SK-MEL-5 (cell line): ENCODE results near the gene GOLGA2. TPM values are rescaled to one million over a fixed set of nuclear protein-coding genes. Genes with fewer than 3 reads are reported as not detected.

Experiments used
- DNase-seq: peaks from one replicate; pipeline ENCODE4 v3.0.0-alpha.2; 2016; ENCODE audit warnings: low read depth, low spot score
- in situ Hi-C: cut with HindIII; loops from 2 replicates; pipeline ENCODE4 v1.10.0; 2016; ENCODE audit warnings: low sequenced_read_pairs, high pct_unique_total_duplicates, low pct_unique_long_range_greater_than_20kb
- total RNA-seq: library from RNA; depleted of rRNA; stranded (reverse); fragments of >200 nt; shearing (Covaris generic); gene quantifications from 2 replicates; pipeline ENCODE4 v1.2.3, GENCODE V29; 2014

GOLGA2 gene
- total RNA-seq, 1 experiment from 2014 or later = 73.6 TPM

DNA sequence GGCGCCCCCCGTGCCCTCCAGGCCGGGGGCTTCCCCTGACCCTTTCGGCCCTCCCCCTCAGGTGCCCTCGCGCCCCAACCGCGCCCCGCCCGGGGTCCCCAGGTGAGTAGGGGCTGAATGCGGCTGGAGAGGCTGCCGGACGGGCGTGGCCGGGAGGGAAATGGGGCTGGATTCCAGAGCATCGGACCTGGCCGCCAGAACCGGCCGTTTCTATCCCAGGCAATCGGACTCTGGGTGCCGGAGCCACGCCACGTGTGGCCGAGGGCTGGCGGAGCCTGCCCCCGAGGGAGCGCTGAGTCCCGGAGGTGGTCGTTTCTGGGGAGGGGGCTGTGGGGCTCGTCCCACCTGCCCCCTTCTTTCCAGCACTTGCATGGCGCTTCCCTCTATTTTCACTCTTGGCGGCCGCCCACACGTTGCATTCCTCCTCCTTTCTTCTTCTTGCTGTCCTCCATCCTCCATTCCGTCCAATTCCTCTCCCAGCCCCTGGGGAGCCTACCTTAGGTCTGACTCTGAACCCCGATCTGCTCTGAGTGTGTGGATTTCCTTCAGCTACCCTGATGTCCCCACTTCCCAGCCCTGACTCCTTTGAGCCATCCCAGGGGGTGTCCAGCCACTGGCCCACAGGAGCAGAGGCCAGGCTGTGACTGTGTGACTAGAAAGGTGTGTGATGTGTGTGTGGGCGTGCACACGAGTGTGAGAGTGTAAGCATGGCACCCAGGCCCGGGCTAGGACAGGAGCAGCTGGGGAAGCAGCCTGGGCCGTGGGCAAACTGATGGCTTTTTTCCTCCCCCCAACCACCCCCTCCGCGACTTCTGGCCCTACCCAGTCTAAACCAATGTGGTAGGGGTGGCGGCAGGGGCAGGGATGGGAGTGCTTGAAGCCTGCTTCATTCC, 24.7 kb downstream of the GOLGA2 start:
- in situ Hi-C loops = no loop called here

DNA sequence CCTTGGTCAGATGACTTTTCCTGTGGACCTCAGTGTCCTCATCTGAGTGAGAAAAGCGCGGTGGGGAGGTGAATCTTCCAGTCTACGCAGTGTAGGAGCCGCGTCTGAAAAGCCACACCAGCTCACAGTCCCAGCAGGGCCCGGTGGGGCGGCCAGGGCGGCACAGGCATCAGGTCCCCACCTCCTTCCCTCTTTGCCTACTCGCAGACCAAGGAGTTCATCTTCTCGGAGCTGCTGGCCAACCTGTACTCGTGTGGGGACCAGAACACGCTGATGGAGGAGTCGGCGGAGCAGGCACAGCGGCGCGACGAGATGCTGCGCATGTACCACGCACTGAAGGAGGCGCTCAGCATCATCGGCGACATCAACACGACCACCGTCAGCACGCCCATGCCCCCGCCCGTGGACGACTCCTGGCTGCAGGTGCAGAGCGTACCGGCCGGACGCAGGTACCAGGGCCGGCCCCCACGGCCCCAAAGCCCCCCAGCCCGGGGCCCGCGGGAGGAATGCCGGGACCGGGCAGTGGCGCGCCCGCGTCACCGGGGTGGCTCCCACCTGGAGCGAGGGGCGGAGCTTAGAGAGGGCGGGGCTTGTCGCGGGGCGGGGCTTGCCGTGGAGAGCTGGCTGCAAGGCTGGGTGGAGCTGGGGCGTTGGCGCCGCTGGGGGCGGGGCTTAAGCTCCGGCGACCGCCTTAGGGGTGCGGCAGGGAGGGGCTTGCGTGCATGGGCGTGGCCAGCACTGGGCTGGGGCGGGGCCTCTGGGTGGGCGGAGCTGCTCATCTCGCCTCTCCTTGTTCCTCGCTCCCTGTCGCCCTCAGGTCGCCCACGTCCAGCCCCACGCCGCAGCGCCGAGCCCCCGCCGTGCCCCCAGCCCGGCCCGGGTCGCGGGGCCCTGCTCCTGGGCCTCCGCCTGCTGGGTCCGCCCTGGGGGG, 25.6 kb downstream of the GOLGA2 start:
- peak; percentile 65 for DNase-seq
- in situ Hi-C loops = no loop called here

More for the DNA sequence above, 24.7 kb downstream of the GOLGA2 start:
- no peak for DNase-seq

DNA sequence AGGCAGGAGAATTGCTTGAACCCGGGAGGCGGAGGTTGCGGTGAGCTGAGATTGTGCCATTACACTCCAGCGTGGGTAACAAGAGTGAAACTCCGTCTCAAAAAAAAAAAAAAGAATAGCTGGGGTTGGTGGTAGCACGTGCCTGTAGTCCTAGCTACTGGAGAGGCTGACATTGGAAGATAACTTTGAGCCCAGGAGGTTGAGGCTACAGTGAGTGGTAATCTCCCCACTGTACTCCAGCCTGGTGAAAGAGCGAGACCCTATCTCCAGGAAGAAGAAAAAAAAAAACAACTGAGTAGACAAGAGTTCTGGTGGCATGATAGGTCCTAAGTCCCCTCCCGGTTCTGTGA, 26.3 kb downstream of the GOLGA2 start:
- in situ Hi-C loops = no loop called here
- no peak for DNase-seq

DNA sequence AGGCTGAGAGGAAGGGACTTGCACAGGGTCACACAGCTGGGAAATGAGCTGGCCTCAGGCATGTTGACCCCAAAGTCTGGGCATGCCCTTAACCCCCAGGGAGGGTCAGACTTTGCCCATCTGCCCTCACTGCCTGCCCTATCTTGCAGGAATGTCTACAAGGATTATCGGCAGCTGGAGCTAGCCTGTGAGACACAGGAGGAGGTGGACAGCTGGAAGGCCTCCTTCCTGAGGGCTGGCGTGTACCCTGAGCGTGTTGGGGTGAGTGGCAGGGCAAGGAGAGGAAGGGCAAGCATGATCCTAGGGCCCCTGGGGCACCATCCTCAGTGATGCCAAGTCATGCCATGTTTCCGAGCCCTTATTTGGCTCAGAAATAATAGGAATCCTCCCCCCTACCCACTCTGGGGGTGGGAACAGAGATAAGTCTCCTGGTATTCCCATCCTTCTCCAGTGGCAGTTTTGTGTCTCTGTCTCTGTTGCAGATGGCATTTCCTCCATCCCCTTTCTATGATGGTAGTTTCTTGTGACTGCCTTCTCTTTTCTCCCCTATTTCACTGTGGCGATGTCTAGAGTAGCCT, 28.5 kb downstream of the GOLGA2 start:
- in situ Hi-C loops = no loop called here
- no peak for DNase-seq

DNA sequence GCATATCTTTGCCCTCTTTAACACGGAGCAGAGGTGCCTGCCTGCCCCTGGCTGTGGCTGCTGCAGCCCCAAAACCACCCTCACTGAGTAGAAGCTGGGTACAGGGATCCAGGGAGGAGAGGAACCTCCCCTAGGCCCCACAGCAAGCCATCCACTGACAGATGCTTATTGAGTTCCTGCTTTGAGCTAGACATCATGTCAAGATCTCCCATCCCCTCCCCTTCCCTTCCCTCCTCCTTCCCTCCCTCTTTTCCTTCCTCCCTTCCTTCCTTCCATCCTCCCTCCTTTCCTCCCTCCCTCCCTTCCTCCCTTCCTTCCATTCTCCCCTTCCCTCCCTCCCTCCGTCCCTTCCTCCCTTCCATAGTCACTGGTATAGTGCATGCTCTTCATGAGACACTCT, 29.3 kb downstream of the GOLGA2 start:
- DNase-seq = no peak
- in situ Hi-C loops = no loop called here

DNA sequence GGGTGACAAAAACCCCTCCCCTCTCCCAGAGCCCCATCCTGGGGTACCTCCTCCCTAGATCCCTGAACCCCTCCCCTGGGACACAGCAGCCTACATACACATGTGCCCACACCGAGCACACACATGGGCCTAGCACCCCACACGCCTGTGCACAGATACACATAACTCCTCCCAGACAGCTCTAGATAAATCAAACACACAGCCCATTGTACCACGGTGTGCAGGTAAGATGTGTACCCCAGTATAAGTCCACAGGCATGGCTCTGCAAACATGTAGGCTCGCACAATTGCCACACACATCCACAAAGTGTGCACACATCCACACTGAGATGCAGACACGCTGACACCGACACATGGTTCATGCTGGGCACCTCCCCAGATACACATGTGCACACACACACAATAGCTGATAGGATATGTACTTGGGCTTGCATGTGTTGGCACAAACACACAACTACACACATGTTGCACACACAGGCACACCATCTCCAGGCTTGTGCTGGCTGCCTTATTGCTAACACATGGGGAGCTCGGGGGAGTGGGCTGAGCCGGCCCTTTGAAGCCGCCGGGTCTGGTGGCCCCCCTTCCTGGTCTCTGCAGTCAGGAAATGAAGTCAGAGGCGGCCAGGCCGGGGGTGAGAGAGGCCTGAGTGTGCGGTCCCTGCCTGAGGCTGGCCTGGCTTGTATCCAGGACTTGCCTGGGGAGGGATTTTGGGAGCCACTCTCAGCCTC, 30.2 kb downstream of the GOLGA2 start:
- in situ Hi-C loops = no loop called here
- no peak for DNase-seq

DNA sequence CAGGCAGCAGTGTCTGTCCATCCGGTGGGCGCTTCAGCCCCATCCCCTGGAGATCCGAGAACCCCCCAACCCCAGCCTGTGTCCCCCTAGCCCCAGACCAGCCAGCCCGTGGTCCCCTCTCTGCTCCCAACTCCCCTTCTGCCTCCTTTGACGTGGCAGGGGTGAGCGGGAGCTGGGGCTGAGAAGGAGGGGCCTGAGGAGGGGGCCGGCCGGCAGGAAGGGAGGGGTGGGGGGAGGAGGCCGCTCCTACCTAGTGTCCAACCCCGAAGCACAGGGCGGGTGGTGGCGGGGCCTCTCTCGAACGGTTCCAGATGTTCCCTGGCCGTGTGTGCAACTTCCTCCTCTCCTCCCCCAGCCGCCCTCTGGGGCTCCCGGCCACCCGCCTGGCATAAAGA, 31.0 kb downstream of the GOLGA2 start:
- in situ Hi-C loops = no loop called here
- DNase-seq = peak; percentile 16

DNA sequence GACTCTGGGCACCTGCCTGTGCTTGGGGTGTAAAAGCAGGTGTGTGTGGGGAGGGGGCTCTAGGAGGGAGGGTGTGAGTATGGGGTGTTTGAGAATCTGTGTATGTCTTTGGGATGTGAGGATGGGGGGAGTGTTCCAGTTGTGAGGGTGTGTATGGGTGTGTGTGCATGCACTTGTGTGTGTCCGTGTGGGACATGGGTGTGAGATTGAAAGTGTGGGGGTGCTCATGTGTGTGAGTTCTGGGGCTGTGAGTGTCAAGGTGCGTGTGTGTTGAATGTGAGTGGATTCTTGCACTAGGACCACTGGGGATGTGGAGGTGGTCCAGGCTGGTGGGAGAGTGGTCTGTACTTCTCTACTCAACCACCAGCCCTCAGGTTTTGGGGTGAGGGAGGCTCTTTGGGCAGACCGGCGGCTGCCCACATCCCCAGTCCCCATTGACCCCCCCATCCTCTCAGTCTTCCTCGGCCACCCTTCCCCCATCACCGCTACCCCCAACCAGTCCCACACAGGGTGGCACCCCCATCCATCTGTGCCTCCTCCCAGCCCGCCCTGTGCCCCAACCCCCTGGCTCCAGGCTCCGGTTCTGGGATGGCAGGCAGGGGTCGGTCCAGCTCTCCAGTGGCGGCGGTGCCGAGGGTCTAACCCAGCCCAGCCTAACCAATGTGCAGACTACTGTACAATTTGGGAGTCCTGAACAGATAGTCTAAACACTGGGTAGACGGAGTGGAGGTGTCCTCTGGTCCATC, 31.5 kb downstream of the GOLGA2 start:
- in situ Hi-C loops = no loop called here
- DNase-seq = no peak

DNA sequence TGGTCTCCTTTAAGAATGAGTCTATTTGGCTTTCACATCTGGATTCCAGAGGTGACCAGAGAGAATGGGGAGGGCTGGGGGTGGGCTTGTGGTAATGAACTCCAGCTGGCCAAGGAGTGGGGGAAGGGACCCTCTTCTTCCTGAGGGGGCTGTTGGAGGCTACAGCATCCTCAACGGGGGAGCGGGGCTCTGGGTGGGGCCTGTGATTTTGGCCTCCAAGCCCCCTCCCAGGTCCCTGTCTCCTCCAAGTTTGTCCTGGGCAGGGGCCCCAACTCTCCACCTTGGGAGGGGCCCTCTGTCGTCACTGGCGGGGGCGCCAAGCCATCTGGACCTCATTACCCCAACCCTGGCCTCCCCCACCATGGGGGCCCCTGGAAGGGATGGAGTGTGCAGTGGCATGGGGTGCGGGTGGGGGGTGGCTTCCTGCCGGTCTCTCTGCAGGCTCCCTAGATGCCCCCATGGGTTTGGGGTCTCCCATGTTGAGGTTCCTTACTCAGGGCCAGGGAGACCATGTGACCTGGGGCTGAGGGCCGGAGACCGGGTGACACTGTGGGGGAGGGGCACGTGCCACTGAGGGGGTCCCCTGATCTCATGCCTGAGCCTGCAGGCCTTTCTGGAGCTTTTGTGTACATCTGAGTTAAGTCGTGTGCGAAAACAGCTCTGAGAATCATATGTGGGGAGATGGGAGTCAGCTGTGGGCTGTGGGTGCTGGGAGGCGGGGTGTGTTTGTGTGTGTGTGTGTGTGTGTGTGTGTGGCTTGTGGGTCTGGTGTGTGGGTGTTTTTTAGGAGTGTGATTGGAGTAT, 32.4 kb downstream of the GOLGA2 start:
- in situ Hi-C loops = no loop called here

DNA sequence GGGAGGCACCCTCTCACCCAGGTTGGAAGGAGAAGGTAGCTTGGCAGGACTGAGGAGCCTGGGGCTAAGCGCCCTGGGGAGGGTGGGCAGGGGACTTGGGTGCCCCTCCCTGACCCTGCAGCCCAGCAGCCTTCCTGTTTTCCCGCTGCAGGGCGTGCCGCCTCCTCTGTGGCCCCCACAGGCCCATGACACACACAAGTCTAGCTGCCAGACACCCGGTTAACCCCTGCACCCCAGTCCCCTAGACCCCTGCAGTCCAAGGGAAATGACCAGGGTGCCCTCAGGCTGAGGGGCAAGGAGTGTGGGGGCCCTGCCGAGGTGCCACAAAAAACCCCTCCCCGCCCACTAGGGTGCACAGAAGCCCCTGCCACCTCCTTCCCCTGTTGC, 33.0 kb downstream of the GOLGA2 start:
- in situ Hi-C loops = no loop called here
- no peak for DNase-seq

More for the DNA sequence above, 32.4 kb downstream of the GOLGA2 start:
- no peak for DNase-seq

DNA sequence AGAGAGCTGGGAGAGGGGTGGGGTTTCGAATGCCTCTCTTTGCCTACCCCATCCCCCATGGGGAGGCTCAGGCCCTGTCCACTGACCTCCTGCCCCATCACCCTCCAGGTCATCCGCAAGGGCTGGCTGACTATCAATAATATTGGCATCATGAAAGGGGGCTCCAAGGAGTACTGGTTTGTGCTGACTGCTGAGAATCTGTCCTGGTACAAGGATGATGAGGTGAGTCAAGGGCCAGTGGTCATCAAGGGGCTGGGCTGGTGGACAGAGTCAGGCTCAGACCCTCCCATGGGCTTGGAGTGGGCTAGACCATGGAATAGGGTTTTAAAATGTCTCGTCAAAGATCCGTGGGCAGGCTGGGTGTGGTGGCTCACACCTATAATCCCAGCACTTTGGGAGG, 33.7 kb downstream of the GOLGA2 start:
- in situ Hi-C loops = no loop called here
- no peak for DNase-seq

DNA sequence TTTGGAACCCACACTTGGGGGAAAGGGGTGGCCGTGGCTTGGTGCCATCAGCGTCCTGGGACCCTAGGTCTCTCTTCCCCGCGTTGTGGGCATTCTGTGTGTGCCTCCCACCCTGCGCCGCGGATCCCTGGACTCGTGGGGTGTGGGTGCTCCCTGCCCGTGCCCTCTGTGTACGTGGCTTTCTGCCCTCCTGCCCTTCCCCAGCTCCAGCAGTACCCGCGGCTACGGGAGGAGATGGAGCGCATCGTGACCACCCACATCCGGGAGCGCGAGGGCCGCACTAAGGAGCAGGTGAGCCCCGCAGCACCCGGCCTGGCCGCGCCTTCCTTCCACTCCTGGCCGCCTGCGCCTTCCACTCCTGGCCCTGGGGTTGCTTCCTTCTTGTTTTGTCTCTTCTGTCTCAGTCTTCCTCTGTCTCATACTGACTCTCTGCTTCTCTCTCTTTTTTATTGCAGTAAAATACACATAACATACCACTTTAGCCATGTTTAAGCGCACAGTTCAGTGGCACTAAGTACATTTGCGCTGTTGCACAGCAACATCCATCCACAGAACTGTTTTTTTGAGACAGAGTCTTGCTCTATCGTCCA, 41.9 kb downstream of the GOLGA2 start:
- in situ Hi-C loops = no loop called here
- DNase-seq = no peak

DNA sequence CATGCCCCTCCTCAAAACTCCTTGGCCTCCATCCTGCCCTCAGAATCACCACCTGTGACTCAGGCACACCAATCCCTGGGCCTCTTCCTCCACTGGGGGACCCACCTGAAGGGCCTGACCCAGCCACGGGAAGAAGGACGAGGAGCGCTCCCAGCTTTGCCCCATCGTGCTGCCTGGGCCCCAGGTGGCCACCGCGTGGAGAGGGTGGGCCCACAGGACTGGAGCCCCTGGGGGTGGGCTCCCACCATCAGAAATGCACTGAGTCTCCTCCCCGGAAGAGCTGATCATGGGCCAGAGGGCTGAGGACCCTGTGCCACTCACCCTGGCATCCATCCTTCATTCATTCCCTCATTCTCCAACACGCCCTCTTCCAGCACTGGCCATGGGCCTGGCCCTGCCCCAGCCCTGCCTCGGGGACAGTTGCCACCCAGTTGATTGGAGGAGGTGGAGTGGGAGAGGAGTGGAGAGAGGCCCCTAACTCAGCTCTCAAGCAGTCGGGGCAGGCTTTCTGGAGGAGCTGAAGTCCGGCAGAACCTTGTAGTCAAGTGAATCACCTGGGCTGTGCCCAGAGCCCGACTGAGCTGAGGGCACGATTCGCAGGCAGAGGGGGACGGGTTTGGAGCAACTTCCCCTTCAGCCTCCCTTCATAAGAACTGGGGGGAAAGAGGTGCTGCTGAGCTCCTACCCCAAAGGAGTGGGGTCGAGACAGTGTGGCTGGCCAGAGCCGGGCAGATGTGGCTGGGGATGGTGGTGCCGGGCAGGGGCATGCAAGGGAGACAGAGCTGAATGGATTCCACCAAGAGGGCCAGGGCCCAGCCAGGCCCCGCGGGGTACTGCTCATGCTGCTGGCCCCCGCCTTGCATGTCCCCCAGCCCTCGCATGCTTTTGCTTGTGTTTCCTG, 43.0 kb downstream of the GOLGA2 start:
- in situ Hi-C loops = no loop called here
- DNase-seq = no peak

DNA sequence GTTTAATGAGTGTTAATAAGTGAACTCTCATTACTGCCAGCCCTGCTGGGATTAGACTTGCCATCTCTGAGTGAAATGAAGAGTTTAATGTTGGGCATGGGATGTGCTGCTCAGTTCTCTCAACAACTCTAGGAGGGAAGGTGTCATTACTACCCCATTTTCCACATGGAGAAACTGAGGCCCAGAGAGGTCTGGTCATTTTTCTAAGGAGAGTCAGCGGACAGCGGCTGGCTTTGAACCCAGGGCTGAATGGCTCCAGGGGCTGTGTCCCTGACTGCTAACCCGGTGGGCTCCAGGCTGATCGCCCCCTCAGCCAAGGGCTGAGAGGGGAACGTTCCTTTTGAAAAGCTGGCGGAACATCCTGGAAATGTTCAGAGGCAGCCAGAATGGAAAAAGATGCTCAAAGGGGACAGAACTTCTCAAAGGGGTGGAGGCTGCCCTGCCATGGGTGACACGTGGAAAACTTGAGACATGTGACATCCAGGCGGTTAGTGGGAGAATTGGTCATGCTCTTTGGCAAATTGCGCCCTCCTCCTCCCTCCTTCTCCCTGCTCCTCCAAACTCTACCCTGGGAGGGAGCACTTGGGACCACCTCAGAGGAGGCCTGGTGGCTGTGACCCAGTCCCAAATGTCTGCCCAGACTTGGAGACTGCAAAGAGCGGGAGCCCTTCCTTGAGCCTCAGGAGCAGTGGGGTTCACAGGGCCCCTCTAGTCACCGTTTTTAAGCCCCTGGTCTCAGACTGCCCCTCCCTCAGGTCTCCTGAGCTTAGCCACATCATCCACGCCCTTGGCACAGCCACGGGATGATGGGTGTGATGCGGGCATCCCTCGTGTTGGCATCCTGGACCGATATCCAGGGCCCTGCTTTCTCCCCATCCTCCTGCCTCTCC, 43.9 kb downstream of the GOLGA2 start:
- peak; percentile 49 for DNase-seq
- in situ Hi-C loops = no loop called here
